ENCODE results near the gene DBET.
"Not testable (repeated sequence)": the region's sequence is repeated elsewhere in the genome, so short reads cannot be mapped to it uniquely, and the experiment has no call there.

- TF ChIP-seq EZH2 (IDR thresholded peaks at IDR 0.05; ENCODE audit: insufficient read depth, poor library complexity, severe bottlenecking); EZH2phosphoT487 (IDR thresholded peaks at IDR 0.05; ENCODE audit: insufficient read depth, low read depth): not testable (repeated sequence)
Measured at GRCh38 chr4:190109390-190110011, 45.2 kb downstream of the DBET start.
